Renal cortex interstitium (tissue), 15 donors: ENCODE results near the gene PUM2. TPM values are rescaled to one million over a fixed set of nuclear protein-coding genes. Genes with fewer than 3 reads are reported as not detected.

Source experiments
- DNase-seq, 11 donors: peaks; one replicate each; pipeline ENCODE4 v3.0.0-alpha.2; 2013; ENCODE audit warnings: low read depth in 9 of 11, low spot score in 4 of 11; ENCODE audit errors: extremely low read depth in 1 of 11
- long read RNA-seq, 16 experiments: transcript quantifications; one replicate each; lab custom pipeline, GENCODE V29; 2026
- polyA plus RNA-seq, 3 donors: library from polyadenylated mRNA; unstranded; fragments of 120-200 nt; gene quantifications; one replicate each; pipeline ENCODE4 v1.2.1, GENCODE V29; 2013; ENCODE audit not compliant: insufficient read length in 3 of 3

Gene PUM2, protein sequence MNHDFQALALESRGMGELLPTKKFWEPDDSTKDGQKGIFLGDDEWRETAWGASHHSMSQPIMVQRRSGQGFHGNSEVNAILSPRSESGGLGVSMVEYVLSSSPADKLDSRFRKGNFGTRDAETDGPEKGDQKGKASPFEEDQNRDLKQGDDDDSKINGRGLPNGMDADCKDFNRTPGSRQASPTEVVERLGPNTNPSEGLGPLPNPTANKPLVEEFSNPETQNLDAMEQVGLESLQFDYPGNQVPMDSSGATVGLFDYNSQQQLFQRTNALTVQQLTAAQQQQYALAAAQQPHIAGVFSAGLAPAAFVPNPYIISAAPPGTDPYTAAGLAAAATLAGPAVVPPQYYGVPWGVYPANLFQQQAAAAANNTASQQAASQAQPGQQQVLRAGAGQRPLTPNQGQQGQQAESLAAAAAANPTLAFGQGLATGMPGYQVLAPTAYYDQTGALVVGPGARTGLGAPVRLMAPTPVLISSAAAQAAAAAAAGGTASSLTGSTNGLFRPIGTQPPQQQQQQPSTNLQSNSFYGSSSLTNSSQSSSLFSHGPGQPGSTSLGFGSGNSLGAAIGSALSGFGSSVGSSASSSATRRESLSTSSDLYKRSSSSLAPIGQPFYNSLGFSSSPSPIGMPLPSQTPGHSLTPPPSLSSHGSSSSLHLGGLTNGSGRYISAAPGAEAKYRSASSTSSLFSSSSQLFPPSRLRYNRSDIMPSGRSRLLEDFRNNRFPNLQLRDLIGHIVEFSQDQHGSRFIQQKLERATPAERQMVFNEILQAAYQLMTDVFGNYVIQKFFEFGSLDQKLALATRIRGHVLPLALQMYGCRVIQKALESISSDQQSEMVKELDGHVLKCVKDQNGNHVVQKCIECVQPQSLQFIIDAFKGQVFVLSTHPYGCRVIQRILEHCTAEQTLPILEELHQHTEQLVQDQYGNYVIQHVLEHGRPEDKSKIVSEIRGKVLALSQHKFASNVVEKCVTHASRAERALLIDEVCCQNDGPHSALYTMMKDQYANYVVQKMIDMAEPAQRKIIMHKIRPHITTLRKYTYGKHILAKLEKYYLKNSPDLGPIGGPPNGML
- 100 to 1,000 TPM in 2 of 3 donors, 10 to 100 TPM in 1; 99.2 to 112 (median 105) TPM for polyA plus RNA-seq
- long read RNA-seq, donor 1, partial matches to known transcripts: 5 of 5 reads
- long read RNA-seq, donor 1, other reads (novel, unspliced or antisense): 0 of 5 reads
- long read RNA-seq, donor 2, partial matches to known transcripts: 16 of 17 reads
- long read RNA-seq, donor 2, other reads (novel, unspliced or antisense): 0 of 17 reads
- long read RNA-seq, donor 3, full-length matches to known transcripts: 2 of 18 reads
- long read RNA-seq, donor 3, partial matches to known transcripts: 16 of 18 reads
- long read RNA-seq, donor 3, other reads (novel, unspliced or antisense): 0 of 18 reads
- long read RNA-seq, donor 4, partial matches to known transcripts: 23 of 24 reads
- long read RNA-seq, donor 4, other reads (novel, unspliced or antisense): 0 of 24 reads
- long read RNA-seq, donor 5: 0 reads
- long read RNA-seq, donor 6, partial matches to known transcripts: 17 of 18 reads
- long read RNA-seq, donor 6, other reads (novel, unspliced or antisense): 0 of 18 reads
- long read RNA-seq, donor 7, partial matches to known transcripts: 19 of 20 reads
- long read RNA-seq, donor 7, other reads (novel, unspliced or antisense): 0 of 20 reads
- long read RNA-seq, donor 8, full-length matches to known transcripts: 2 of 18 reads
- long read RNA-seq, donor 8, partial matches to known transcripts: 16 of 18 reads
- long read RNA-seq, donor 8, other reads (novel, unspliced or antisense): 0 of 18 reads
- long read RNA-seq, donor 9, full-length matches to known transcripts: 1 of 12 reads
- long read RNA-seq, donor 9, partial matches to known transcripts: 11 of 12 reads
- long read RNA-seq, donor 9, other reads (novel, unspliced or antisense): 0 of 12 reads
- long read RNA-seq, donor 10, partial matches to known transcripts: 18 of 18 reads
- long read RNA-seq, donor 10, other reads (novel, unspliced or antisense): 0 of 18 reads
- long read RNA-seq, donor 11, full-length matches to known transcripts: 6 of 26 reads
- long read RNA-seq, donor 11, partial matches to known transcripts: 20 of 26 reads
- long read RNA-seq, donor 11, other reads (novel, unspliced or antisense): 0 of 26 reads
- long read RNA-seq, donor 12: 0 reads
- long read RNA-seq, donor 13, partial matches to known transcripts: 24 of 25 reads
- long read RNA-seq, donor 13, other reads (novel, unspliced or antisense): 0 of 25 reads
- long read RNA-seq, donor 14, partial matches to known transcripts: 5 of 8 reads
- long read RNA-seq, donor 14, other reads (novel, unspliced or antisense): 0 of 8 reads
- long read RNA-seq, donor 15, partial matches to known transcripts: 5 of 5 reads
- long read RNA-seq, donor 15, other reads (novel, unspliced or antisense): 0 of 5 reads
- long read RNA-seq, donor 16, partial matches to known transcripts: 125 of 129 reads
- long read RNA-seq, donor 16, other reads (novel, unspliced or antisense): 0 of 129 reads

DNA sequence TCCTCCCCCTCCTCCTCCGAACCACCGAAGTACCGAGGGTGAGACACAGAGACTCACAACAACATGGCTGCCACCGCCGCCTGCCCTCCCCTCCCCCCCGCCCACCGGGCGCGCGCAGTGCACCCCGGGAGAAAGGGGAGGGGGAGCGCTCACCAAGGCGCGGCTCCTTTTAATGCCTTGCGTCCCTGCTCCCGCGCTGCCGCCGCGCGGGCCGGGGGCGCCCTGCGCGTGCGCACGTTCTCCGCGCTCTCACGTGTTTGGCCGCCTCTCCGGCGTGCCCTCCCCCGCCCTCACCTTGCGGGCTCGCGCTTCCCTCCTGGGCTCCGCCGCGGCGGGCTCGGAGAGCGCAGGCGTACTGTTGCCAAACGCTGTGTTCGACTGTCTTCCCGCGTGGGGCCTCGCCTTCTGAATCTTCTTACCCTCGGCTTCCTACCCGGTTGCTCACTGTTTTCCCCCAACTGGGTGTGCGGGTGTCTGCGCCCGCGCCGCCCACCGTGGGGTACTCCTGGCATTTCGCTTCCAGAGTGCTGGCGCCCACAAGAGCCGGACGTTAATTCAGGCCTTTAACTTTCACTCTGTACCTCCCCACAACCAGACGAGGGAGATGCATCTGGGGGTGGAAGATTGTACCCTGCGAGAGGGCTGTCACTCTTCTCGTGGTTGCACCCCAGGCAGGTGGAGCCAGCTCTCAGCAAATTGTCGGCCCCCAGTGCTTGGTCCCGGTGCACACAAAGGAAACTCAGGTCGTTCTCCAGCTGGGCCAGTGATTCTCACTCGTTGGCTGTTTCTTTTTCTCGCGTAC is at the start of gene PUM2:
TSS of gene PUM2 (minus strand) at position 92 of the 802 bp plus-strand sequence. CDS start 23,484 bp downstream, outside the sequence.
- peak; percentile 89 to 96 (median 94) for DNase-seq

DNA sequence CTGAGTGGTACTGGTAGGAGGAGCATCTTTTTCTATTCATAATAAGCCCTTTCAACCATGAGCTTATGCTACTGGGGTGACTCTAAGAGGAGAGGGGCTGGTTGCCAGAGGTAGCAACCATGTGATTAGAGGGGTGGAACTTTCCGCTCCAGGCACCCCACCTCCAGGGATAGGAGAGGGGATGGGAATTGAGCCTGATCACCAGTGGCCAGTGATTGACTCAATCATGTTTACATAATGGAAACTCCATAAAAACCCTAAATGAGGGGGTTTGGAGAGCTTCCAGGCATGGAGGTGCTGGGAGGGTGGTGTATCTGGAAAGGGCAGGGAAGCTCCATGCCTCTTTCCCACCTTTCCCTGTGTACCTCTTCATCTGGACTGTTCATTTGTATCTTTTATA is 49.7 kb upstream of the PUM2 start:
- no peak for DNase-seq

DNA sequence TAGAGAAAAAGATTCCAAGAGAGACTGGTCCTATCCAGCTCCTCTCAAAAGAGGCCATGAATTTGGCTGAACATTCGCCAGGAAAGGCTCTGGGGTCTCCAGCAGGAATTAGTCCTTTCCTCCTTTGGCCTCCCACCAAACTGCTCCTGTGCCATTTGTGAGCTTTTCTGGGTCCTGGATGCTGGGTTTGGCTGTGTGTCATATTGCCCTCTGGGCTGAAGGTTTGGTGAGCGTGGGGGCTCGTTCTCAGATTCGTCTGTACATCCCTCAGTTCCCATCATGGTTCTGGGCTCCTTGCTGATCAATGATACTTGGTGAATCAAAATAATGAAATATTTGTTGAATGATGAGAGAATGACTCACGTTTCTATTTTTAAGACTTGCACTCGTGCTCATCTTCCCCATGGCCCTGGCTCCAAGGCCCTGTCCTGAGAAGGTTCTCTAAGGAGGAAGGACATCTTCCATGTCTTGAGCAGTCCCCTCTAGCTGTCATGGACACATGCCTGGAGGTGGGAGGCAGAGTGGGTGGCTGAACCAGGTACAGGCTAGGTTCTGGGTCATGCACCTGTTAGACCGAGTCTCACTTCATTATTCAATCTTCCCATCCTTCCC is 48.4 kb upstream of the PUM2 start:
- no peak for DNase-seq

DNA sequence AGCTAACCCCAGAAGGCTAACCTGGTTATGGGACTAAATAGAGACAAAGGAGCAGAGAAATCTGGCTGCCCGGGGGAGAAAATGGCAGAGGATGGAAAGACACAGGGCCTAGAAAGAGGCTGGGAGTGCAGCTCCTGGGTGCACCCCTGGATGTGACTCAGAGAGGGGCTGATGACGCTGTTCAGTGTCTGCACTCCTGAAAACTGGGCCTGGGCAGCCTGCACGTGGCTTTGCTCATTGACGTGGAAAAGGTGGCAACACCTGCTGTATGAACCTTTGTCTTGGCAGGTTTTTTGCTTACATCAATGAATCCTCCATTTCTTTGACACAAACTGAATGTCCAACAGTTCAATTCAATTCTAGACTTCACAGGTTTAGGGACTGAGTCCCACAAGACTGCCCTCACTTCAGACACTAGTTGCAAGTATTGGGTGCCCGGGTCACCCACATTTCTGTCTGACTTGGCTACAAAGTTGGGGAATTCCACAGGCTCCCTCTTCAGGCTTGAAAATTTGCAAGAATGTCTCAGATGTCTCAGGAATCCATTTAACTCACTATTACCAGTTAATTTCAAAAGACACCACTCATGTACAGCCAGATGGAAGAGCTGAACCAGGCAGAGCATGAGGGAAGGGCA is 47.3 kb upstream of the PUM2 start:
- no peak for DNase-seq

DNA sequence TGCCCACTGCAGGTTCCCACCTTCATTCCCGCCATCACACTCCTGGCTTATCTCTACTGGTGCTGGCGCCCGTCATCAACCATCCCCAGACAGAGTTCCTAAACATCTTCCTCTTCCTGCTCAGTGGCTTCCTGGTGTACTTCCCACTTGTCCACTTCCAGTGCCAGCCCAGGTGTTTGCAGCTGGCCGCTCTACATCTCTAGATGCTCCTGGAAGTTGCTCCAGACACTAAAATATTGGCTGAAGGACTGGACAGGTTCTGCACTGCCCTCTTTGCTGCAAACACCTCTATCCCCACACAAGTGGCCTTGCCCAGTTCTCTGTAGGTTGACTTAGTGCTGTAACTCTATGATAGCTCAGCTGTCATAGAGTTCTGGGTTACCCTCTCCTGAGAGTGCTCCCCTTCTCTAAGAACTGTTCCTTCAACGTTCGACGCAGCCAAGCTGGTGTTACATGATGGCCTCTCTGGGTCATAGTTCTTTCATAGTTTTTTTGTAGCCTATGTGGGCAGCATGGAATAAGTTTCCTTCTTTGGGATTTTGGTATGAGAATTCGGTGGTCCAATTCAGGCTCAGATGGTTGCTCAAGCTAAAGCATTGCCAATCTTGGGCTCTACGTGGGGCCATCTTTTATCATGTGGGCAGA is 45.8 kb upstream of the PUM2 start:
- DNase-seq: no peak

DNA sequence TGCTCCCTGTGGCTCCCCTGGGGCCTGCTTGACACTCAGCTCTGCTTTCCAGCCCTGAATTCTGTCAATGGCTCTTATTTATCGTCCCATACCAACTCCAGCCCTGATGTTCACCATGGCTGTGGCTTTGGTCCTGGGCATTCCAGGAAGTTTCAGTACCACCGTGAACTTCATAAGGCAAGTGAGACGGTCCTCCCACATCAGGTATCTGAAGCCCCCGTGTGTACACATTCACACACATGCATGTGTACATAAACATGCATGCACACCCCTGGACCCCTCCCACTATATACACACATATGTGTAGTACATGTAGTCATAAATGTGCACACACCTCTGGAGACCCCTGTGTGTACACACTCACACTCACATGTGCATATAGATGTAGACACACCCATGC is 43.3 kb upstream of the PUM2 start:
- DNase-seq: no peak

DNA sequence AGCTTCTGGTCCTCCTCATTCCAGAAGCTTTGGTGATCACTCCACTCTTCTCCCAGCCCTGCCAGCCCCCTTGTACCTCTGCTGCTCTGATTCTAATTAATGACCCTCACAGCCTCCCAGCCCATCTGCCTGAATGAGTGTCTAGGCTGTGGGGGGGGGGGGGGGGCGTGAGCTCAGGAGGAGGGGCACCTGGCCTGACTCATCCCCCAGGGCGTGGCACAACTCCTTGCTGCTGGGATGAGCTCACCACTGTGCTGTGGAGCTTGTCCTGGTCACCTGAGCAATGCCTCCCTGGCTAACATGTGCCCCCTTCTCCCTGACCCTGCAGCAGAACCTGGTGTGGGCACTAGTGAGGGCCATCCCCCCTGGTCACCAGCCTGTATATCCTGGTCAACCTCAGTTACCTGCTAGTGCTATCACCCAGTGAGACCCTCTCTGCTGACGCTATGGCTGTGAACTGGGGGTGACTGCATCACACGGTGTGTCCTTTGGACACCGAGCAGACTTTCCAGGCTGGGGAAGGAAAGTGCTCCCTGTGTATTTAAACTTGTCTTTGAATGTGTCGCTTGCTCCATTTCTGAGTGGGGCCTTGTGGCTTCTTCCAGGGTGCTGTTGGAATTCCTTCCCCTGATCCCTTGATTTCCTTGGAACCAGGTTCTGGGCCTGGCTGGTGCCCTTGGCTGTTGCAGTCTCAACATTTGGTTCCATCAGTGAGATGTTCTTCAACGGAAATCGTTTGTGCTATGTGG is 41.5 kb upstream of the PUM2 start:
- no peak for DNase-seq

DNA sequence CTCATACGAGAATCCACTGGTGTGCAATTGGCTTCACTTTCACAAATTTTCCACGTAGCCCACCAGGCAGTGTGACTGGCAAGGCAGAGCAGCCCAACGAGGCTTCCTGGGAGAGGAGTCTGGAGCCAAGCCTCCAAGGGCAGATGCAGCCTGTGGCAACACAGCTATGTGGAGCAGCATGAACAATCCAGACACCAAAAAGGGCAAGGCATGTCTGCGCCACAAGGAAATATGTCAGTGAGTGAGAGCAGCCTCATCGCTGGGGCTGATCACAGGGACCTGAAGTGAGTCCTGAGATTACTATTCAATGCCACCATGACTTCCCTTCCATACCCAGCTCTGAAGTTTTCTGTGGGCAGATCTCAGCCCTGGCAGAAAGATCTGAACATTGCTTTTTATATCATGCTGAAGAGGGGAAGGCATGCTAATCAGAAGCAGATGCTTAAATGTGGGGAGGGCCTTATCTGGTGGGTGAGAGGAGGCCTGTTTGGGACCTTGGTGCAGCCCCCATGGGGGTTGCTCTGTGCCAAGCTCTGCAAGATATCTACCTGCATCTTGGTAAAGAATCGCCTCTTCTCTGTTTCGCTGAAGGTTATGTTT is 40.0 kb upstream of the PUM2 start:
- DNase-seq: no peak

DNA sequence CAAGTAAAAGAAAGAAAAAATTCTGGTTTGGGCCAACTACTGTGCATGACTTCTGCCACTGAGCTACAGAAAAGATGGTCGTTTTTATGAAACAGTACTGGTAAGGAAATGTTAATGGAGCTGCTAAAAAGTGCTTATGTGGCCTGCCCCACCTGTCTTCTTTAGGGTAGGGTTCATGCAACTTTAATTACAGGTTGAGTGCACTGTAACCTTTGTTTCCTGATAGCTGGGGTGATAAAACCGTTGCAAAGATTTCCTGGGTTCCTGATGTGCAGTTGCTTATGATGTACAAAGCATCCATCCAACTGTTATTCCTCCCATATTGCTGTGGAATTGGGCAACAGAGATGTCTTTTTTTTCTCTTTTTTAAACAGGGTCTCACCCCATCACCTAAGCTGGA is 34.3 kb upstream of the PUM2 start:
- DNase-seq: no peak

DNA sequence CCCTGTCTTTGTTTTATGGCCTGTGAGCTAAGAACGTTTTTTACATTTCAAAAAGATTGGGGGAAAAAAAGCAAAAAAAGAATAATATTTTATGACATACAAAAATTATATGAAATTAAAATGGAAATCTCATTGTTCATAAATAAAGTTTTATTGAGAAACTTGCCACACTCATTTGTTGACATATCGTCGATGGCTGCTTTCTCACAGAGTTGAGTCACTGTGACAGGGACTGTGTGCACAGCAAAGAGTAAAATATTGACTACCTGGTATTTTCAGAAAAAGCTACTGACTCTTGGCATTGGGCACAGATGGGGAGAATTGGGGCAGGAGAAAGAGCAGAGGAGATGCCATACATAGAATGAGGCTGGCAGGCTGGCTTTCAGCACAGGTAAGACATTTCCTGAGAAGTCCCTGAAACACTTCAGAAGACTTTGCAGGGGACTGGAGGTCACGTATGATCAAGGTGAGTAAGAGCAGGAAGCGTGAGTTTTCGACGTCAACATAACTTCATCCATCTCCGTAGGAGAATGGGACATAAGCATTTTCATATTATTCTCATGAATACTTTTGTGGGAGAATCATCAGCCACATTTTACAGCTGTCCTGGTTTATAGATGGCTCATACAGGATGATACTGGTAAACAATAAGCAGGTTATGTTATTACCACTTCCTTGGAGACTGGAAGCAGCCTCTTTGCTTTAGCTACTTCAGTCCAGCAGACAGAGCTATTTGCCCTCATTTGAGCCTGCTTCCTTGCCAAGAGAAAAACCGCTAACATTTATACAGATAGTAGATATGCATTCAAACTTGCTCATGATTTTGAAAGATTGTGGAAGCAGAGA is 32.5 kb upstream of the PUM2 start:
- no peak for DNase-seq

DNA sequence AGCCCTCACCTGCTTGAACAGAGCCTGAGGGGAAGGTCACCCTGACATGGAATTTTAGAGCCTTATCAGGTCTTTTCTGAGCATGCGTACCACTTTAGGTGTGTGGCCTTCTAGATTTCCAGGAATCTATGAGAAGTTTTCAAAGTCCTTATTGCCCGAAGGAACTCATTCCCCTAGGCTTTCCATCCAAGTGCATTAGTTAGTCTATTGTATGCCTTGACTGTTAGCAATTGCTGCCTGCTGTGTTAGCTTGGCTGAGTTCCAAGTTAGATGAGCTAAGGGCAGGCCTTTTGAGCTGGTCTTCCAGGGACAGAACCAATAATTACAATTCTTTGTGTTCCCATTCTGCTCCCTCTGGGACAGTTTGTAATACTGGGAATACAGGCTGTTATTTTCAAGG is 30.8 kb upstream of the PUM2 start:
- DNase-seq: peak in 1 of 11 donors; percentile 41

DNA sequence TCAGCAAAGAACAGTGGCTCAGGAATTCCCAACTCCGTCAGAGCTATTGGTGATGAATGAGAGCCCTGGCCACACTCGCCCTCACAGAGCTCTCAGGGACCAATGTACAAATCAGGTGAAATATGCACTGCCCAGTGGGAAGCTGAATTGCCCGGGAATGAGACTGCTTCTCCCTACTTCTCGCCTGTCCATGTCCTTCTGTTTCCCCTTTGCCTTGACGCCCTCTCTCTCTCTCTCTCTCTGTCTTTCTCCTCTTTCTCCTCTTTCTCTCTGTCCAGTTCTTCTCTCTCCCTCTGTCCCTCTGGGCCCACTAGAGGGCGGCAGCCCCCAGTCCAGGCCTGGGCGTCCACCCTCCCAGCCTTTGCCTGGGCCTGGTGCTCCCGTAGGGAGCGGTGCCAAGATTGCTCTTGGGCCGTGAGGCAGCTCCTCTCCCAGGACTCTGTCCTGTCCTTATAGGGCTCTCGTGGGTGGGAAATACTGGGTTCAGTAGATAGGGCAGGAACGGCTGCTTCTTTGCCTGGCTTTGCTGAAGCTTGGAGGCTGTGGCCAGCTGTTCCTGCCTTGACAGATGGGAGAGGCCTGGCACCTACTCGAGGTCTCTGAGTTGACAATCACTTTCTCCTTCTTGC is 28.4 kb upstream of the PUM2 start:
- DNase-seq: peak in 10 of 11 donors; percentile 58 to 80 (median 64)
